Neural cell (in vitro differentiated cells): ENCODE measurements around the gene IL10RA. TPM values are rescaled to one million over a fixed set of nuclear protein-coding genes. Genes with fewer than 3 reads are reported as not detected.
"Not testable (repeated sequence)": the region's sequence is repeated elsewhere in the genome, so short reads cannot be mapped to it uniquely, and the experiment has no call there.

ENCODE experiments used
- H2AFZ ChIP-seq: fragments of 200-600, 300-800 bp; sonication (generic), shearing (Covaris generic); 2 replicates; pipeline ENCODE4 v1.6.0; 2014; ENCODE audit warnings: low read depth, mild to moderate bottlenecking, antibody characterized with exemption, low read length, moderate library complexity
- H3F3A ChIP-seq: fragments of 200-600 bp; shearing (Covaris generic); 2 replicates; pipeline ENCODE4 v1.6.1; 2016; ENCODE audit warnings: mild to moderate bottlenecking, moderate library complexity, mixed read lengths, antibody characterized with exemption, low read length; ENCODE audit not compliant: insufficient read depth, poor library complexity, severe bottlenecking
- H3K27ac ChIP-seq: fragments of 200-600, 300-800 bp; sonication (generic), shearing (Covaris generic); 2 replicates; pipeline ENCODE4 v1.5.1; 2014; ENCODE audit warnings: mild to moderate bottlenecking, low read length, moderate library complexity
- H3K27me3 ChIP-seq: fragments of 300-800, 200-600 bp; sonication (generic), shearing (Covaris generic); 2 replicates; pipeline ENCODE4 v1.6.0; 2014; ENCODE audit warnings: mild to moderate bottlenecking, low read depth, low read length, moderate library complexity; ENCODE audit not compliant: insufficient read depth
- H3K36me3 ChIP-seq: fragments of 300-800, 200-600 bp; sonication (generic), shearing (Covaris generic); 2 replicates; pipeline ENCODE4 v1.5.1; 2014; ENCODE audit warnings: mild to moderate bottlenecking, antibody characterized with exemption, low read length, moderate library complexity; ENCODE audit not compliant: insufficient read depth
- H3K4me2 ChIP-seq: fragments of 300-800, 200-600 bp; sonication (generic), shearing (Covaris generic); 2 replicates; pipeline ENCODE4 v1.6.0; 2014; ENCODE audit warnings: mild to moderate bottlenecking, low read length
- H3K4me3 ChIP-seq: fragments of 300-800, 200-600 bp; sonication (generic), shearing (Covaris generic); 2 replicates; pipeline ENCODE4 v1.5.1; 2014; ENCODE audit warnings: mild to moderate bottlenecking, low read length, moderate library complexity
- H3K79me2 ChIP-seq: fragments of 200-600 bp; shearing (Covaris generic); replicated peaks from 2 replicates; pipeline ENCODE4 v1.6.0; 2014; ENCODE audit warnings: mild to moderate bottlenecking, low read length, moderate library complexity; ENCODE audit not compliant: insufficient read depth
- H3K9ac ChIP-seq: fragments of 300-800, 200-600 bp; sonication (generic), shearing (Covaris generic); 2 replicates; pipeline ENCODE4 v1.6.1; 2016; ENCODE audit warnings: mild to moderate bottlenecking, low read length, mixed read lengths
- H3K9me2 ChIP-seq: fragments of 200-600 bp; shearing (Covaris generic); 2 replicates; pipeline ENCODE4 v1.6.1; 2016; ENCODE audit warnings: mild to moderate bottlenecking, low read length, mixed read lengths; ENCODE audit not compliant: insufficient read depth
- H3K9me3 ChIP-seq: fragments of 200-600, 300-800 bp; sonication (generic), shearing (Covaris generic); 2 replicates; pipeline ENCODE4 v1.6.1; 2016; ENCODE audit warnings: mild to moderate bottlenecking, mixed run types, low read length, moderate library complexity, mixed read lengths
- H4K20me1 ChIP-seq: fragments of 200-600 bp; shearing (Covaris generic); 2 replicates; pipeline ENCODE4 v1.6.1; 2016; ENCODE audit warnings: mild to moderate bottlenecking, mixed run types; ENCODE audit not compliant: insufficient read depth
- CTCF ChIP-seq: fragments of 450-650 bp; IDR thresholded peaks from 2 replicates; pipeline ENCODE4 v1.5.1; 2014; ENCODE audit warnings: antibody characterized with exemption, mild to moderate bottlenecking, moderate library complexity; ENCODE audit not compliant: poor library complexity, severe bottlenecking
- EP300 ChIP-seq: fragments of 450-650 bp; conservative IDR thresholded peaks from 2 replicates; pipeline ENCODE4 v1.6.1; 2014; ENCODE audit warnings: antibody characterized with exemption, mild to moderate bottlenecking, moderate library complexity; ENCODE audit not compliant: poor library complexity, severe bottlenecking
- EZH2 ChIP-seq: fragments of 200-600, 300-800 bp; shearing (Covaris generic), sonication (generic); IDR thresholded peaks from 2 replicates; pipeline ENCODE4 v1.6.1; 2014; ENCODE audit warnings: antibody characterized with exemption, low read length, borderline replicate concordance, mild to moderate bottlenecking; ENCODE audit not compliant: insufficient read depth, poor library complexity, severe bottlenecking
- MXI1 ChIP-seq: fragments of 450-650 bp; conservative IDR thresholded peaks from 2 replicates; pipeline ENCODE4 v1.6.1; 2014; ENCODE audit warnings: antibody characterized with exemption, mild to moderate bottlenecking; ENCODE audit not compliant: poor library complexity, severe bottlenecking
- POLR2AphosphoS5 ChIP-seq: IDR thresholded peaks from 2 replicates; pipeline ENCODE4 v1.6.1; 2012
- RAD21 ChIP-seq: fragments of 450-650 bp; conservative IDR thresholded peaks from 2 replicates; pipeline ENCODE4 v1.6.1; 2014; ENCODE audit warnings: antibody characterized with exemption, mild to moderate bottlenecking, moderate library complexity
- REST ChIP-seq: IDR thresholded peaks from 2 replicates; pipeline ENCODE4 v1.6.1; 2012; ENCODE audit warnings: borderline replicate concordance
- SMC3 ChIP-seq: fragments of 450-650 bp; conservative IDR thresholded peaks from 2 replicates; pipeline ENCODE4 v1.6.1; 2014; ENCODE audit warnings: antibody characterized with exemption, mild to moderate bottlenecking, moderate library complexity; ENCODE audit not compliant: poor library complexity
- TAF1 ChIP-seq: IDR thresholded peaks from 2 replicates; pipeline ENCODE4 v1.6.1; 2012; ENCODE audit warnings: low read depth
- polyA plus RNA-seq: library from polyadenylated mRNA; depleted of rRNA; stranded (reverse); fragments of >200 nt; gene quantifications from 2 replicates; pipeline ENCODE4 v1.2.3, GENCODE V29; 2014

Gene IL10RA
- polyA plus RNA-seq, 1 donor from 2014 or later, result 1.1 TPM

GRCh38 chr11:117977029-117977428 lies 9.2 kb upstream of the IL10RA start:
- TF ChIP-seq EP300 (no peak), CTCF (no peak), RAD21 (no peak), MXI1 (no peak), SMC3 (no peak)
- Histone ChIP-seq H3F3A (no peaks in the 10 kb centered on the region), H3K9ac (no peak overlapping the region), H3K4me3 (no peak overlapping the region), H3K9me2 (no peaks in the 10 kb centered on the region), H3K9me3 (no peaks in the 10 kb centered on the region), H3K4me2 (no peak overlapping the region), H3K27me3 (no peaks in the 10 kb centered on the region), H4K20me1 (no peaks in the 10 kb centered on the region), H3K79me2 (no peaks in the 10 kb centered on the region), H3K36me3 (no peaks in the 10 kb centered on the region), H2AFZ (no peak overlapping the region), H3K27ac (no peak overlapping the region)

GRCh38 chr11:117977612-117978264 lies 8.5 kb upstream of the IL10RA start:
- H3K4me3 ChIP-seq, H3K27ac ChIP-seq, H3K36me3 ChIP-seq, H3K27me3 ChIP-seq, H3K9me2 ChIP-seq, H3K9ac ChIP-seq, H3F3A ChIP-seq, H3K4me2 ChIP-seq, H2AFZ ChIP-seq, H3K79me2 ChIP-seq, H3K9me3 ChIP-seq, H4K20me1 ChIP-seq: not testable (repeated sequence)

- not testable (repeated sequence) for H2AFZ ChIP-seq, H3K4me3 ChIP-seq, H3K4me2 ChIP-seq, H3K9me3 ChIP-seq, H3F3A ChIP-seq, H3K9me2 ChIP-seq, H3K27me3 ChIP-seq, H3K27ac ChIP-seq, H3K36me3 ChIP-seq, H4K20me1 ChIP-seq, H3K79me2 ChIP-seq, H3K9ac ChIP-seq
Observed at GRCh38 chr11:117978291-117978910, 7.8 kb upstream of the IL10RA start.

GRCh38 chr11:117978991-117979390 lies 7.2 kb upstream of the IL10RA start:
- H2AFZ ChIP-seq, result no peak overlapping the region
- H3F3A ChIP-seq, result no peaks in the 10 kb centered on the region
- no peaks in the 10 kb centered on the region for H3K36me3 ChIP-seq
- H3K4me2 ChIP-seq, result no peak overlapping the region
- no peak overlapping the region for H3K9ac ChIP-seq
- no peak overlapping the region for H3K27ac ChIP-seq
- H4K20me1 ChIP-seq, result no peaks in the 10 kb centered on the region
- H3K79me2 ChIP-seq, result no peaks in the 10 kb centered on the region
- TF ChIP-seq REST (no peak), EP300 (no peak), MXI1 (no peak), SMC3 (no peak), POLR2AphosphoS5 (no peak), RAD21 (no peak), CTCF (no peak), TAF1 (no peak), EZH2 (no peak)
- H3K9me3 ChIP-seq, result no peaks in the 10 kb centered on the region
- H3K9me2 ChIP-seq, result no peaks in the 10 kb centered on the region
- no peak overlapping the region for H3K4me3 ChIP-seq
- no peaks in the 10 kb centered on the region for H3K27me3 ChIP-seq
